Liver (tissue), 9 donors: Measurements from ENCODE around the gene URB1. TPM values are rescaled to one million over a fixed set of nuclear protein-coding genes. Genes with fewer than 3 reads are reported as not detected.
A peak's percentile ranks its signal among the peaks of the same experiment; 100 is the strongest.

ENCODE experiments used
- DNase-seq: peaks from one replicate; pipeline ENCODE4 v3.0.0-alpha.2; 2017; ENCODE audit warnings: low spot score
- H3K27ac ChIP-seq, 2 donors: one replicate each; pipeline ENCODE4 v1.7.0; 2013; ENCODE audit warnings: inconsistent platforms in 2 of 2, low read length in 2 of 2, control low read depth in 1 of 2, low read depth in 1 of 2, mild to moderate bottlenecking in 1 of 2
- H3K27me3 ChIP-seq, 4 donors: one replicate each; pipeline versions ENCODE4 v1.6.1 to v1.7.0; 2013; ENCODE audit warnings: low read length in 3 of 4, inconsistent platforms in 1 of 4, mild to moderate bottlenecking in 1 of 4, moderate library complexity in 1 of 4; ENCODE audit not compliant: control insufficient read depth in 4 of 4, insufficient read depth in 4 of 4
- H3K36me3 ChIP-seq, 4 donors: one replicate each; pipeline versions ENCODE4 v1.6.1 to v1.7.0; 2013; ENCODE audit warnings: low read length in 3 of 4, mild to moderate bottlenecking in 3 of 4, low read depth in 1 of 4, moderate library complexity in 1 of 4; ENCODE audit not compliant: control insufficient read depth in 4 of 4, insufficient read depth in 3 of 4
- H3K4me1 ChIP-seq, 4 donors: one replicate each; pipeline versions ENCODE4 v1.6.1 to v1.7.0; 2013; ENCODE audit warnings: low read length in 3 of 4, mild to moderate bottlenecking in 3 of 4, moderate library complexity in 1 of 4; ENCODE audit not compliant: control insufficient read depth in 4 of 4, insufficient read depth in 4 of 4
- H3K4me3 ChIP-seq, 3 donors: one replicate each; pipeline versions ENCODE4 v1.6.1 to v1.7.0; 2013; ENCODE audit warnings: low read length in 3 of 3, control low read depth in 1 of 3, low read depth in 1 of 3, mild to moderate bottlenecking in 1 of 3
- H3K9ac ChIP-seq, 2 donors: one replicate each; pipeline ENCODE4 v1.7.0; 2013; ENCODE audit warnings: low read length in 2 of 2, mild to moderate bottlenecking in 2 of 2, moderate library complexity in 2 of 2, control low read depth in 1 of 2, low read depth in 1 of 2
- H3K9me3 ChIP-seq, 4 donors: one replicate each; pipeline versions ENCODE4 v1.6.1 to v1.7.0; 2013; ENCODE audit warnings: low read length in 3 of 4; ENCODE audit not compliant: control insufficient read depth in 4 of 4
- ATF3 ChIP-seq: IDR thresholded peaks from 2 replicates; pipeline ENCODE4 v1.6.1; 2016; ENCODE audit warnings: antibody characterized with exemption
- CTCF ChIP-seq: fragments of 150-350 bp; IDR thresholded peaks from 2 replicates; pipeline ENCODE4 v1.5.1; 2017; ENCODE audit warnings: improper control_type of control experiment, low read depth, low read length; ENCODE audit not compliant: missing input control
- FOXA1 ChIP-seq: IDR thresholded peaks from 2 replicates; pipeline ENCODE4 v1.6.1; 2016; ENCODE audit warnings: antibody characterized with exemption
- FOXA2 ChIP-seq: IDR thresholded peaks from 2 replicates; pipeline ENCODE4 v1.6.1; 2016; ENCODE audit warnings: antibody characterized with exemption
- GABPA ChIP-seq, 2 donors: IDR thresholded peaks in 1 of 2; conservative IDR thresholded peaks in 1 of 2; 2 replicates each; pipeline ENCODE4 v1.6.1; 2016; ENCODE audit warnings: antibody characterized with exemption in 2 of 2, mild to moderate bottlenecking in 1 of 2, moderate library complexity in 1 of 2
- HNF4A ChIP-seq, 2 donors: conservative IDR thresholded peaks; 2 replicates each; pipeline ENCODE4 v1.6.1; 2016; ENCODE audit warnings: antibody characterized with exemption in 2 of 2, mild to moderate bottlenecking in 2 of 2
- HNF4G ChIP-seq: IDR thresholded peaks from 2 replicates; pipeline ENCODE4 v1.6.1; 2016; ENCODE audit warnings: antibody characterized with exemption
- JUND ChIP-seq, 2 donors: IDR thresholded peaks; 2 replicates each; pipeline ENCODE4 v1.6.1; 2016; ENCODE audit warnings: antibody characterized with exemption in 2 of 2
- RAD21 ChIP-seq, 2 donors: IDR thresholded peaks; 2 replicates each; pipeline ENCODE4 v1.6.1; 2016; ENCODE audit warnings: antibody characterized with exemption in 2 of 2, mild to moderate bottlenecking in 2 of 2
- RXRA ChIP-seq, 2 donors: IDR thresholded peaks; 2 replicates each; pipeline ENCODE4 v1.6.1; 2017 to 2018; ENCODE audit warnings: antibody characterized with exemption in 2 of 2, mild to moderate bottlenecking in 1 of 2
- TAF1 ChIP-seq: conservative IDR thresholded peaks from 2 replicates; pipeline ENCODE4 v1.6.1; 2016; ENCODE audit warnings: antibody characterized with exemption, mild to moderate bottlenecking
- YY1 ChIP-seq: IDR thresholded peaks from 2 replicates; pipeline ENCODE4 v1.6.1; 2016; ENCODE audit warnings: antibody characterized with exemption, mild to moderate bottlenecking
- WGBS: extraction: QIAGEN DNeasy Blood & Tissue Kit; methylation state at CpG from one replicate; pipeline ENCODE4 v1.1.7; 2013; 5-methylcytosine and 5-hydroxymethylcytosine counted together
- polyA plus RNA-seq, 2 donors: library from polyadenylated mRNA; stranded (reverse) in 1 of 2; unstranded in 1 of 2; fragments of 200-250 nt in 1 of 2; fragments of >200 nt in 1 of 2; fragmentation: Nextera tagmentation in 1 of 2; extraction: Ambion mirVana in 1 of 2; gene quantifications; one replicate each; pipeline versions ENCODE4 v1.2.1 to v1.2.3, GENCODE V29; 2013 to 2015
- total RNA-seq, 2 donors: library from RNA; depleted of rRNA; stranded (reverse); fragments of >200 nt; gene quantifications; one replicate each; pipeline ENCODE4 v1.2.3, GENCODE V29; 2014
- TF ChIP-seq, protein P1 (sequence below): IDR thresholded peaks from 2 replicates; pipeline ENCODE4 v1.6.1; 2016; ENCODE audit warnings: antibody characterized with exemption
- donor health status: healthy.
- donor health status: healthy.
- donor health status: healthy.
- donor health status: healthy.
- donor health status: healthy.

Gene URB1
- total and polyA plus RNA-seq, 4 donors: 2.8 to 14.5 (median 7.1) TPM

- Histone ChIP-seq H3K4me3 (no peak overlapping the region), H3K36me3 (peaks cover 0 to 5% (median 0%) of the 10 kb centered on the region in 4 donors), H3K27me3 (no peaks in the 10 kb centered on the region), H3K9ac (no peak overlapping the region), H3K9me3 (no peaks in the 10 kb centered on the region), H3K4me1 (peaks cover 3 to 7% (median 6%) of the 10 kb centered on the region in 4 donors), H3K27ac (no peak overlapping the region)
- 100% methylated on average over 1 of the region's 1 CpG for WGBS
- TF ChIP-seq FOXA1: no peak
- DNase-seq: no peak
These were observed 89.4 kb downstream of the URB1 start for GRCh38 chr21:32303385-32303784.

- DNase-seq: no peak
- H3K36me3 ChIP-seq: peaks cover 0 to 5% (median 0%) of the 10 kb centered on the region in 4 donors
- peaks cover 4 to 14% (median 10%) of the 10 kb centered on the region in 4 donors for H3K4me1 ChIP-seq
- no peak overlapping the region for H3K27ac ChIP-seq
- no peak overlapping the region for H3K9ac ChIP-seq
- whole genome bisulfite sequencing: 93% methylated on average over 6 of the region's 6 CpGs
- no peak overlapping the region for H3K4me3 ChIP-seq
- TF ChIP-seq FOXA2 (no peak), TAF1 (no peak), FOXA1 (no peak), RXRA (IDR thresholded peaks at IDR 0.05) (no peak), ATF3 (no peak), HNF4A (conservative IDR thresholded peaks at IDR 0.05) (no peak), CTCF (no peak), JUND (IDR thresholded peaks at IDR 0.05) (no peak), YY1 (no peak)
- TF ChIP-seq, protein P1, sequence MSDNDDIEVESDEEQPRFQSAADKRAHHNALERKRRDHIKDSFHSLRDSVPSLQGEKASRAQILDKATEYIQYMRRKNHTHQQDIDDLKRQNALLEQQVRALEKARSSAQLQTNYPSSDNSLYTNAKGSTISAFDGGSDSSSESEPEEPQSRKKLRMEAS: no peak
- no peaks in the 10 kb centered on the region for H3K9me3 ChIP-seq
- no peaks in the 10 kb centered on the region for H3K27me3 ChIP-seq
These were observed 90.3 kb downstream of the URB1 start for GRCh38 chr21:32302560-32302959.

- Histone ChIP-seq H3K4me3 (no peak overlapping the region), H3K9me3 (no peaks in the 10 kb centered on the region), H3K27me3 (no peaks in the 10 kb centered on the region), H3K9ac (no peak overlapping the region), H3K27ac (no peak overlapping the region), H3K4me1 (peaks cover 4 to 14% (median 10%) of the 10 kb centered on the region in 4 donors), H3K36me3 (peaks cover 0 to 2% (median 0%) of the 10 kb centered on the region in 4 donors)
- 70% methylated on average over 2 of the region's 2 CpGs for WGBS
- no peak for DNase-seq
- no peak for TF ChIP-seq RAD21 (IDR thresholded peaks at IDR 0.05)
- TF ChIP-seq HNF4A (conservative IDR thresholded peaks at IDR 0.05): peak in 1 of 2 donors; percentile 10
- TF ChIP-seq RXRA (IDR thresholded peaks at IDR 0.05): no peak
- TF ChIP-seq HNF4G: no peak
- no peak for TF ChIP-seq GABPA (IDR thresholded peaks at IDR 0.05 in 1 of 2, conservative IDR thresholded peaks at IDR 0.05 in 1 of 2)
These were observed 91.2 kb downstream of the URB1 start for GRCh38 chr21:32301596-32301995.
